ENCODE results near the gene FAM222A. TPM values are rescaled to one million over a fixed set of nuclear protein-coding genes. Genes with fewer than 3 reads are reported as not detected.

FAM222A gene
- total RNA-seq, 1 experiment from 2014 or later, result 2.8 TPM

DNA sequence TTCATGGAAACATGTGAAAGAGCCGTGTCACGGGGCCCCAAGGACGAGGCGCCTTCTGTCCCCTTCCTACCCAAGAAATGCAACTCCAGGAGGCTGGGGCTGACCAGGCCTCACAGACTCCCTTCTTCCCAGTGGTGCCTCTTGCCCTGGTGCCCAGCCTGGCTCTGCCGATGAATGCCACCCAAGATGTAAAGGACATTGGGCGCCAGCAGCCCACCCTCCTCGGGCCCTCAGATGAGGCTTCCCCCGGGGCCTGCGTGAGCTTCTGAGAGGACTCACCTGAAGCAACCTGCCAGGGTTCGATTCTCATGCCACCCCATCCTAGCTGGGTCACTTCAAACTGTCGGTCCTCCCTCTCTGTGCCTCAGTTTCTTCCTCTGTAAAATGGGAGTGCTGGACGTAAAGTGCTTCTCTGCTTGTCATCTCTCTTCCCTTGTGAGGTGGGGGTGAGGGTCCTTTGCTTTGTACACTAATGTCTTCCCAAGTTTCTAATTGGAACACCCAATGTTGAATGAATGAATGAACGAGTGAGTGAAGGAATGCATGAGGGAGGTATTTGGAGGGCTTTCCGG, 10.8 kb downstream of the FAM222A start:
- H3K9me3 ChIP-seq (ENCODE audit: control insufficient read depth, low read depth, low read length), result no peaks in the 10 kb centered on the region
- no peaks in the 10 kb centered on the region for H3K4me1 ChIP-seq (ENCODE audit: insufficient read depth, low read length)

More for the DNA sequence above, 10.8 kb downstream of the FAM222A start:
- Histone ChIP-seq H2AFZ (ENCODE audit: low read length) (no peak overlapping the region), H2BK120ac (ENCODE audit: low read depth, low read length, poor library complexity, severe bottlenecking) (no peak overlapping the region), H3K23me2 (ENCODE audit: insufficient read length, low read depth, low read length, poor library complexity, severe bottlenecking) (no peaks in the 10 kb centered on the region), H3K79me1 (ENCODE audit: insufficient read depth, low read depth, low read length, poor library complexity, severe bottlenecking) (no peaks in the 10 kb centered on the region), H2BK15ac (ENCODE audit: low read depth, low read length) (no peak overlapping the region), H3K14ac (ENCODE audit: insufficient read depth, low read length) (no peak overlapping the region; the same call in 1 of the 2 replicates), H4K5ac (ENCODE audit: insufficient read length, low read depth, low read length) (no peak overlapping the region), H3K27me3 (ENCODE audit: insufficient read depth, low read length) (no peaks in the 10 kb centered on the region), H4K91ac (ENCODE audit: insufficient read length, low read depth, low read length) (no peak overlapping the region), H4K20me1 (ENCODE audit: control insufficient read depth, insufficient read depth, insufficient read length) (no peaks in the 10 kb centered on the region), H3K18ac (ENCODE audit: insufficient read length, low read depth, low read length) (no peak overlapping the region), H3T11ph (ENCODE audit: low read length) (no peak overlapping the region), H2BK20ac (ENCODE audit: low read depth, low read length, poor library complexity, severe bottlenecking) (no peak overlapping the region), H2BK5ac (ENCODE audit: insufficient read length, low read length) (no peak overlapping the region), H3K79me2 (ENCODE audit: insufficient read depth, low read length) (no peaks in the 10 kb centered on the region), H2AK5ac (ENCODE audit: insufficient read length, low read length) (no peak overlapping the region), H4K8ac (replicated peaks; ENCODE audit: insufficient read length, low read depth, low read length) (no peak overlapping the region), H3K23ac (ENCODE audit: insufficient read length, low read depth, low read length) (no peak overlapping the region), H3K4ac (ENCODE audit: low read depth, low read length) (no peak overlapping the region), H3K4me2 (ENCODE audit: insufficient read depth, insufficient read length, low read length) (no peak overlapping the region), H2BK12ac (ENCODE audit: insufficient read length, low read depth, low read length) (no peak overlapping the region), H3K27ac (ENCODE audit: insufficient read length, low read depth, low read length) (no peak overlapping the region), H3K9ac (ENCODE audit: extremely low read depth, insufficient read length, low read length) (no peak overlapping the region), H3K56ac (ENCODE audit: insufficient read length, low read depth, low read length) (no peak overlapping the region)
- no peak overlapping the region; a peak in 1 of 7 replicates for H3K27ac Mint-ChIP-seq
- TF ChIP-seq, protein P1, sequence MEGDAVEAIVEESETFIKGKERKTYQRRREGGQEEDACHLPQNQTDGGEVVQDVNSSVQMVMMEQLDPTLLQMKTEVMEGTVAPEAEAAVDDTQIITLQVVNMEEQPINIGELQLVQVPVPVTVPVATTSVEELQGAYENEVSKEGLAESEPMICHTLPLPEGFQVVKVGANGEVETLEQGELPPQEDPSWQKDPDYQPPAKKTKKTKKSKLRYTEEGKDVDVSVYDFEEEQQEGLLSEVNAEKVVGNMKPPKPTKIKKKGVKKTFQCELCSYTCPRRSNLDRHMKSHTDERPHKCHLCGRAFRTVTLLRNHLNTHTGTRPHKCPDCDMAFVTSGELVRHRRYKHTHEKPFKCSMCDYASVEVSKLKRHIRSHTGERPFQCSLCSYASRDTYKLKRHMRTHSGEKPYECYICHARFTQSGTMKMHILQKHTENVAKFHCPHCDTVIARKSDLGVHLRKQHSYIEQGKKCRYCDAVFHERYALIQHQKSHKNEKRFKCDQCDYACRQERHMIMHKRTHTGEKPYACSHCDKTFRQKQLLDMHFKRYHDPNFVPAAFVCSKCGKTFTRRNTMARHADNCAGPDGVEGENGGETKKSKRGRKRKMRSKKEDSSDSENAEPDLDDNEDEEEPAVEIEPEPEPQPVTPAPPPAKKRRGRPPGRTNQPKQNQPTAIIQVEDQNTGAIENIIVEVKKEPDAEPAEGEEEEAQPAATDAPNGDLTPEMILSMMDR (conservative IDR thresholded peaks at IDR 0.05), result no peak
- no peak overlapping the region for H3K4me3 Mint-ChIP-seq
- peaks cover 5% of the 10 kb centered on the region for H3K27me3 Mint-ChIP-seq (ENCODE audit: low read depth)
- no peak for DNase-seq
- H3K36me3 Mint-ChIP-seq (ENCODE audit: insufficient read depth in 1 of 3, low read depth in 3 of 3), result no peaks in the 10 kb centered on the region
- no peaks in the 10 kb centered on the region for H3K9me3 Mint-ChIP-seq
- peaks cover 7 to 31% of the 10 kb centered on the region in 2 experiments for H3K4me1 Mint-ChIP-seq
- WGBS (ENCODE audit: extremely low coverage, insufficient read length, low lambda C conversion rate), result no CpG with 5 or more reads among the region's 14 CpGs

Measured in H9 (cell line).